IMR-90 (cell line): ENCODE data around the gene WFDC5. TPM values are rescaled to one million over a fixed set of nuclear protein-coding genes. Genes with fewer than 3 reads are reported as not detected.
A peak's percentile ranks its signal among the peaks of the same experiment; 100 is the strongest.

ENCODE experiments used
- ATAC-seq: fragments of 200-7000 bp; cut with Tn5 transposase; 2 replicates; pipeline ENCODE4 v1.9.1; 2020; ENCODE audit warnings: low read depth, mild to moderate bottlenecking, moderate library complexity
- BruUV-seq: library from RNA; stranded (reverse); fragments of 400-500 nt; replicated peaks from 2 replicates; lab custom pipeline; 2021; lab: Mats Ljungman, UMichigan
- CTCF ChIA-PET: fragments of 300-600 bp; formaldehyde crosslinking; extraction: SDS; loops from one replicate; lab custom pipeline; 2021; ENCODE audit warnings: antibody characterized with exemption; lab: Yijun Ruan, JAX
- POLR2A ChIA-PET: fragments of 300-600 bp; sonication (Branson Sonifier 250); formaldehyde crosslinking; loops from one replicate; lab custom pipeline; 2022; ENCODE audit warnings: antibody characterized with exemption; ENCODE audit not compliant: unreplicated experiment; lab: Charles Lee
- DNase-seq: peaks from one replicate; pipeline ENCODE4 v3.0.0; 2013
- H2AFZ ChIP-seq: replicated peaks from 2 replicates; pipeline ENCODE3; 2013; ENCODE audit warnings: low read length, mild to moderate bottlenecking; ENCODE audit not compliant: poor library complexity
- H2AK5ac ChIP-seq: 2 replicates; pipeline ENCODE4 v1.6.1; 2013; ENCODE audit warnings: low read depth, low read length, inconsistent platforms
- H2AK9ac ChIP-seq: replicated peaks from 2 replicates; pipeline ENCODE3; 2013; ENCODE audit warnings: mild to moderate bottlenecking, low read depth, low read length, moderate library complexity; ENCODE audit not compliant: poor library complexity
- H2BK120ac ChIP-seq: 2 replicates; pipeline ENCODE4 v1.6.1; 2013; ENCODE audit warnings: low read depth, low read length, inconsistent platforms
- H2BK15ac ChIP-seq: 3 replicates; pipeline ENCODE4 v1.6.1; 2013; ENCODE audit warnings: low read depth, low read length, inconsistent platforms
- H2BK20ac ChIP-seq: 2 replicates; pipeline ENCODE4 v1.6.1; 2013; ENCODE audit warnings: low read depth, mild to moderate bottlenecking, inconsistent platforms, low read length, moderate library complexity
- H2BK5ac ChIP-seq: 2 replicates; pipeline ENCODE4 v1.6.1; 2013; ENCODE audit warnings: mild to moderate bottlenecking, low read depth, low read length, inconsistent platforms; ENCODE audit not compliant: poor library complexity, severe bottlenecking
- H3K14ac ChIP-seq: replicated peaks from 2 replicates; pipeline ENCODE4 v1.6.1; 2013; ENCODE audit warnings: low read depth, low read length, inconsistent platforms
- H3K18ac ChIP-seq: 2 replicates; pipeline ENCODE4 v1.6.1; 2013; ENCODE audit warnings: low read depth, low read length, control low read depth
- H3K23ac ChIP-seq: 2 replicates; pipeline ENCODE4 v1.6.1; 2013; ENCODE audit warnings: low read depth, low read length, inconsistent platforms
- H3K27ac ChIP-seq: 2 replicates; pipeline ENCODE4 v1.5.1; 2013; ENCODE audit warnings: mild to moderate bottlenecking, control low read depth, low read length; ENCODE audit not compliant: insufficient read depth
- H3K27me3 ChIP-seq: 2 replicates; pipeline ENCODE4 v1.6.1; 2013; ENCODE audit warnings: low read length; ENCODE audit not compliant: control insufficient read depth, insufficient read depth
- H3K36me3 ChIP-seq: 2 replicates; pipeline ENCODE4 v1.6.1; 2013; ENCODE audit warnings: low read length, mixed read lengths; ENCODE audit not compliant: control insufficient read depth, insufficient read depth
- H3K4ac ChIP-seq: 2 replicates; pipeline ENCODE4 v1.6.1; 2013; ENCODE audit warnings: low read depth, low read length, inconsistent platforms
- H3K4me1 ChIP-seq: 2 replicates; pipeline ENCODE4 v1.6.1; 2013; ENCODE audit warnings: low read length, mixed read lengths; ENCODE audit not compliant: control insufficient read depth, insufficient read depth
- H3K4me2 ChIP-seq: 2 replicates; pipeline ENCODE4 v1.6.1; 2013; ENCODE audit warnings: low read depth, mild to moderate bottlenecking, control low read depth, low read length, moderate library complexity
- H3K4me3 ChIP-seq: 2 replicates; pipeline ENCODE4 v1.5.1; 2013; ENCODE audit warnings: low read depth, mild to moderate bottlenecking, control low read depth, low read length, moderate library complexity; ENCODE audit not compliant: insufficient read depth
- H3K56ac ChIP-seq: 2 replicates; pipeline ENCODE4 v1.6.1; 2013; ENCODE audit warnings: low read length, inconsistent platforms; ENCODE audit not compliant: insufficient read depth; ENCODE audit errors: extremely low read depth
- H3K79me1 ChIP-seq, 2 experiments: 2 replicates each; pipeline ENCODE4 v1.6.1; 2013; ENCODE audit warnings: low read length in 2 of 2, inconsistent platforms in 1 of 2, low read depth in 1 of 2
- H3K9ac ChIP-seq: 2 replicates; pipeline ENCODE4 v1.6.1; 2013; ENCODE audit warnings: low read depth, low read length, control low read depth
- H3K9me1 ChIP-seq: 2 replicates; pipeline ENCODE4 v1.6.1; 2013; ENCODE audit warnings: low read length, inconsistent platforms; ENCODE audit not compliant: insufficient read depth
- H3K9me3 ChIP-seq: 2 replicates; pipeline ENCODE4 v1.6.1; 2013; ENCODE audit warnings: low read length; ENCODE audit not compliant: control insufficient read depth, insufficient read depth
- H4K20me1 ChIP-seq: 2 replicates; pipeline ENCODE4 v1.6.1; 2013; ENCODE audit warnings: low read length, inconsistent platforms; ENCODE audit not compliant: insufficient read depth
- H4K5ac ChIP-seq: 2 replicates; pipeline ENCODE4 v1.6.1; 2013; ENCODE audit warnings: mild to moderate bottlenecking, low read depth, low read length, control low read depth
- H4K8ac ChIP-seq, 2 experiments: 2 replicates each; pipeline ENCODE4 v1.6.1; 2013; ENCODE audit warnings: low read depth in 2 of 2, low read length in 2 of 2, control low read depth in 1 of 2, inconsistent platforms in 1 of 2
- H4K91ac ChIP-seq: 2 replicates; pipeline ENCODE4 v1.6.1; 2013; ENCODE audit warnings: low read depth, low read length, inconsistent platforms; ENCODE audit not compliant: insufficient read depth
- BHLHE40 ChIP-seq: fragments of 150-350 bp; IDR thresholded peaks from 2 replicates; pipeline ENCODE4 v1.6.1; 2016; ENCODE audit warnings: mild to moderate bottlenecking, low read depth, low read length
- CEBPB ChIP-seq: IDR thresholded peaks from 2 replicates; pipeline ENCODE4 v1.6.1; 2012; ENCODE audit warnings: low read depth, low read length, improper control_type of control experiment
- CHD1 ChIP-seq: IDR thresholded peaks from 2 replicates; pipeline ENCODE4 v1.6.1; 2012; ENCODE audit warnings: low read depth, low read length, improper control_type of control experiment
- MAFK ChIP-seq: IDR thresholded peaks from 2 replicates; pipeline ENCODE4 v1.6.1; 2012; ENCODE audit warnings: low read depth, low read length, improper control_type of control experiment
- NFE2L2 ChIP-seq: fragments of 150-350 bp; IDR thresholded peaks from 2 replicates; pipeline ENCODE4 v1.6.1; 2016; ENCODE audit warnings: low read depth, mild to moderate bottlenecking, low read length
- POLR2A ChIP-seq: IDR thresholded peaks from 2 replicates; pipeline ENCODE4 v1.6.1; 2012; ENCODE audit warnings: mild to moderate bottlenecking, low read depth, low read length
- RFX5 ChIP-seq: IDR thresholded peaks from 2 replicates; pipeline ENCODE4 v1.8.0; 2012; ENCODE audit warnings: low read depth, mild to moderate bottlenecking, low read length, moderate library complexity
- SMC3 ChIP-seq: fragments of 150-350 bp; IDR thresholded peaks from 2 replicates; pipeline ENCODE4 v1.6.1; 2016; ENCODE audit warnings: low read depth, mild to moderate bottlenecking, antibody characterized with exemption, low read length, moderate library complexity
- WGBS, 2 experiments: methylation state at CpG; one replicate each; pipeline versions ENCODE4 v1.1.5 to v1.1.7; 2013; ENCODE audit warnings: missing lambda C conversion rate in 2 of 2; ENCODE audit not compliant: insufficient read length in 1 of 2; ENCODE audit errors: extremely low coverage in 2 of 2; 5-methylcytosine and 5-hydroxymethylcytosine counted together
- dilution Hi-C: fragments of 300-500 bp; cut with HindIII; formaldehyde crosslinking; loops from one replicate; pipeline ENCODE4 v1.14.3; 2018; ENCODE audit warnings: low sequenced_read_pairs; ENCODE audit not compliant: unreplicated experiment
- in situ Hi-C: fragments of 300-500 bp; cut with MboI; formaldehyde crosslinking; loops from 3 replicates; pipeline ENCODE4 v1.14.3; 2019; ENCODE audit warnings: low sequenced_read_pairs, inconsistent platforms, mixed read lengths
- intact Hi-C: fragments of 100-400 bp; cut with micrococcal nuclease; formaldehyde crosslinking; loops from 2 replicates; pipeline ENCODE4 v1.10.0; 2022
- polyA plus RNA-seq, 3 experiments: library from polyadenylated mRNA; depleted of rRNA; stranded (reverse); fragments of >200 nt; gene quantifications; 2 replicates each; pipeline ENCODE4 v1.2.3, GENCODE V29; 2012; ENCODE audit warnings: low replicate concordance in 1 of 3
- total RNA-seq: library from RNA; depleted of rRNA; stranded (reverse); fragments of >200 nt; gene quantifications from 2 replicates; pipeline ENCODE4 v1.2.3, GENCODE V29; 2012
- TF ChIP-seq, protein P1 (sequence below): conservative IDR thresholded peaks from 2 replicates; pipeline ENCODE4 v1.5.1; 2012; ENCODE audit warnings: mild to moderate bottlenecking, low read depth, low read length, improper control_type of control experiment

WFDC5 gene
- total and polyA plus RNA-seq, 2 of the 4 experiments (the other 2 are of a cell fraction) = not detected

DNA sequence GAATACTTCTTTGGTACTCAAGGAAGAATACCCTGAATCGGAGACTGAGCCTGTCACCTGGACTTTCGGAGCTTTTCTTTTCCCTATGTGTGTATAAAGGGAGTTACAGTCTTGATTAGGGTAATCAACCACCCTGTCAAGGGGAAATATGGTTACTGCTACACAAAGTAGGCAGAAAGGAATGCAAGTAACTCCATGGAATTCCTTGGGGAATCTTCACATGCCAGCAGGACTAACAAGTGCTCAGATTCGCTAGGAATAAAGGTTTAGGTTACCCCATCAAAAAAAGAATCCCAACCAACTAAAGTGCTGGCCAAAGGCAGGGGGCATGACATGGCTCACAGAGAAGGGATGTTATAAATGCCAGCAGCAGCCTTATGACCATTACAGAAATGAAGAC, 24.5 kb downstream of the WFDC5 start:
- ATAC-seq (no peak), DNase-seq (peak; percentile 7)
- no peak overlapping the region for H2AK5ac ChIP-seq
- H2BK20ac ChIP-seq = peak overlapping the region; percentile 35; the same call in 1 of the 2 replicates
- no peak overlapping the region for H3K4me2 ChIP-seq
- no peak overlapping the region for H3K27ac ChIP-seq
- no peaks in the 10 kb centered on the region for H3K9me3 ChIP-seq
- H2AK9ac ChIP-seq = no peak overlapping the region
- no peaks in the 10 kb centered on the region for H4K20me1 ChIP-seq
- H3K18ac ChIP-seq = peak overlapping the region; percentile 86; the same call in 1 of the 2 replicates
- H3K4ac ChIP-seq = no peak overlapping the region
- H2BK5ac ChIP-seq = peak overlapping the region; percentile 99
- H3K27me3 ChIP-seq = no peaks in the 10 kb centered on the region
- peak overlapping the region; percentile 78; the same call in 1 of the 2 replicates for H4K5ac ChIP-seq
- no peak for TF ChIP-seq SMC3
- TF ChIP-seq, protein P1, sequence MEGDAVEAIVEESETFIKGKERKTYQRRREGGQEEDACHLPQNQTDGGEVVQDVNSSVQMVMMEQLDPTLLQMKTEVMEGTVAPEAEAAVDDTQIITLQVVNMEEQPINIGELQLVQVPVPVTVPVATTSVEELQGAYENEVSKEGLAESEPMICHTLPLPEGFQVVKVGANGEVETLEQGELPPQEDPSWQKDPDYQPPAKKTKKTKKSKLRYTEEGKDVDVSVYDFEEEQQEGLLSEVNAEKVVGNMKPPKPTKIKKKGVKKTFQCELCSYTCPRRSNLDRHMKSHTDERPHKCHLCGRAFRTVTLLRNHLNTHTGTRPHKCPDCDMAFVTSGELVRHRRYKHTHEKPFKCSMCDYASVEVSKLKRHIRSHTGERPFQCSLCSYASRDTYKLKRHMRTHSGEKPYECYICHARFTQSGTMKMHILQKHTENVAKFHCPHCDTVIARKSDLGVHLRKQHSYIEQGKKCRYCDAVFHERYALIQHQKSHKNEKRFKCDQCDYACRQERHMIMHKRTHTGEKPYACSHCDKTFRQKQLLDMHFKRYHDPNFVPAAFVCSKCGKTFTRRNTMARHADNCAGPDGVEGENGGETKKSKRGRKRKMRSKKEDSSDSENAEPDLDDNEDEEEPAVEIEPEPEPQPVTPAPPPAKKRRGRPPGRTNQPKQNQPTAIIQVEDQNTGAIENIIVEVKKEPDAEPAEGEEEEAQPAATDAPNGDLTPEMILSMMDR = no peak
- no peak for TF ChIP-seq CEBPB
- no peak for TF ChIP-seq BHLHE40
- no peak for TF ChIP-seq CHD1
- TF ChIP-seq RFX5 = no peak
- TF ChIP-seq POLR2A = no peak
- TF ChIP-seq MAFK = no peak
- TF ChIP-seq NFE2L2 = no peak
- in situ Hi-C loops = no loop called here
- H3K36me3 ChIP-seq = no peaks in the 10 kb centered on the region
- intact Hi-C loops = loop anchor here (10.0 kb wide), 1 partner anchor 684 kb away; no protein-coding TSS in a partner anchor
- H2AFZ ChIP-seq = no peak overlapping the region
- H3K9ac ChIP-seq = no peak overlapping the region
- no peak overlapping the region for H3K4me3 ChIP-seq
- H3K23ac ChIP-seq = no peak overlapping the region
- H3K56ac ChIP-seq = no peak overlapping the region
- no peak overlapping the region for H2BK120ac ChIP-seq
- ChIA-PET CTCF (interaction anchor here (1.0 to 1.7 kb wide), 2 partner anchors 14 to 46 kb away, joined by 4 to 7 read pairs; no protein-coding TSS in a partner anchor), POLR2A (no interaction called here)
- H3K9me1 ChIP-seq = no peaks in the 10 kb centered on the region; the same call in 1 of the 2 replicates
- dilution Hi-C loops = no loop called here
- H4K8ac ChIP-seq = peak overlapping the region in 1 of 2 experiments; percentile 29; a peak in 1 of 4 replicates
- H2BK15ac ChIP-seq = peak overlapping the region; percentile 62; the same call in 1 of the 3 replicates
- no CpG with 5 or more reads among the region's 3 CpGs for WGBS, 2 experiments
- BruUV-seq = no TSS peak
- H3K79me1 ChIP-seq = no peaks in the 10 kb centered on the region
- H3K4me1 ChIP-seq = peaks cover 11% of the 10 kb centered on the region
- H3K14ac ChIP-seq = no peak overlapping the region
- peak overlapping the region; percentile 7; the same call in 1 of the 2 replicates for H4K91ac ChIP-seq
